CD4-positive, alpha-beta T cell (primary cell): ENCODE results near the gene PROB1. TPM values are rescaled to one million over a fixed set of nuclear protein-coding genes. Genes with fewer than 3 reads are reported as not detected.
A peak's percentile ranks its signal among the peaks of the same experiment; 100 is the strongest.
"Not testable (repeated sequence)": the region's sequence is repeated elsewhere in the genome, so short reads cannot be mapped to it uniquely, and the experiment has no call there.

Experiments
- ATAC-seq: fragments of 200-7000 bp; cut with Tn5 transposase; one replicate; pipeline ENCODE4 v1.10.0; 2022; ENCODE audit warnings: mild to moderate bottlenecking; ENCODE audit not compliant: poor library complexity
- CTCF ChIA-PET: fragments of 350-600 bp; sonication (Branson Sonifier 250); formaldehyde crosslinking; loops from one replicate; lab custom pipeline; 2021; ENCODE audit warnings: antibody characterized with exemption, inconsistent platforms; lab: Charles Lee
- POLR2A ChIA-PET: fragments of 350-600 bp; sonication (Branson Sonifier 250); formaldehyde crosslinking; loops from one replicate; lab custom pipeline; 2021; ENCODE audit warnings: antibody characterized with exemption, inconsistent platforms; lab: Charles Lee
- DNase-seq, 14 experiments: peaks; one replicate each; pipeline ENCODE4 v3.0.0-alpha.2; 2013 to 2020; ENCODE audit warnings: mixed read lengths in 2 of 14
- H3K27ac ChIP-seq, 2 donors: one replicate each; pipeline versions ENCODE4 v1.5.1 to v1.7.0; 2013; ENCODE audit warnings: low read length in 2 of 2, low read depth in 1 of 2, mild to moderate bottlenecking in 1 of 2
- H3K27me3 ChIP-seq, 2 experiments: 1 replicate in 1 of 2; 2 replicates in 1 of 2; pipeline versions ENCODE4 v1.6.1 to v1.7.0; 2013; ENCODE audit warnings: low read length in 2 of 2, control low read depth in 1 of 2, mild to moderate bottlenecking in 1 of 2, moderate library complexity in 1 of 2; ENCODE audit not compliant: insufficient read depth in 2 of 2, control insufficient read depth in 1 of 2
- H3K36me3 ChIP-seq: one replicate; pipeline ENCODE4 v1.6.1; 2013; ENCODE audit warnings: low read length, control low read depth; ENCODE audit not compliant: insufficient read depth
- H3K4me1 ChIP-seq: one replicate; pipeline ENCODE4 v1.6.1; 2013; ENCODE audit warnings: low read length, control low read depth; ENCODE audit not compliant: insufficient read depth
- H3K4me3 ChIP-seq: one replicate; pipeline ENCODE4 v1.5.1; 2013; ENCODE audit warnings: mild to moderate bottlenecking, low read length, moderate library complexity
- H3K9me3 ChIP-seq, 2 experiments: 1 replicate in 1 of 2; 2 replicates in 1 of 2; pipeline versions ENCODE4 v1.6.1 to v1.7.0; 2013; ENCODE audit warnings: low read length in 2 of 2, mild to moderate bottlenecking in 2 of 2, control low read depth in 1 of 2, moderate library complexity in 1 of 2; ENCODE audit not compliant: control insufficient read depth in 1 of 2, insufficient read depth in 1 of 2
- H3K27ac Mint-ChIP-seq: one replicate; pipeline ENCODE4 v1.8.0; 2020; ENCODE audit warnings: mixed read lengths
- H3K27me3 Mint-ChIP-seq: one replicate; pipeline ENCODE4 v1.8.0; 2021; ENCODE audit warnings: mixed read lengths
- H3K36me3 Mint-ChIP-seq: one replicate; pipeline ENCODE4 v1.8.0; 2021; ENCODE audit warnings: low read depth, mixed read lengths
- H3K4me1 Mint-ChIP-seq: one replicate; pipeline ENCODE4 v1.8.0; 2021; ENCODE audit warnings: low read depth, mixed read lengths
- H3K4me3 Mint-ChIP-seq: one replicate; pipeline ENCODE4 v1.8.0; 2020; ENCODE audit warnings: mild to moderate bottlenecking, mixed read lengths
- H3K9me3 Mint-ChIP-seq: one replicate; pipeline ENCODE4 v1.8.0; 2020; ENCODE audit warnings: mixed read lengths
- intact Hi-C, 2 experiments: fragments of 100-400 bp; cut with DNase I in 1 of 2; cut with micrococcal nuclease in 1 of 2; formaldehyde crosslinking; loops; one replicate each; pipeline versions ENCODE4 v1.15.1 to v1.9.0; 2023 to 2025; cut with DNase I, micrococcal nuclease
- polyA plus RNA-seq, 2 donors: library from polyadenylated mRNA; unstranded; fragments of 120-200 nt; gene quantifications; one replicate each; pipeline ENCODE4 v1.2.1, GENCODE V29; 2013
- total RNA-seq, 174 experiments: library from RNA in 2 of 174; stranded (reverse) in 2 of 174; gene quantifications; one replicate each; pipeline ENCODE4 v1.2.3 and lab custom pipeline; 2021 to 2026
- TF ChIP-seq, protein P1 (sequence below): fragments of 200-600 bp; IDR thresholded peaks from one replicate; pipeline ENCODE4 v1.8.0; 2022; ENCODE audit warnings: antibody characterized with exemption, mild to moderate bottlenecking

The PROB1 gene, protein sequence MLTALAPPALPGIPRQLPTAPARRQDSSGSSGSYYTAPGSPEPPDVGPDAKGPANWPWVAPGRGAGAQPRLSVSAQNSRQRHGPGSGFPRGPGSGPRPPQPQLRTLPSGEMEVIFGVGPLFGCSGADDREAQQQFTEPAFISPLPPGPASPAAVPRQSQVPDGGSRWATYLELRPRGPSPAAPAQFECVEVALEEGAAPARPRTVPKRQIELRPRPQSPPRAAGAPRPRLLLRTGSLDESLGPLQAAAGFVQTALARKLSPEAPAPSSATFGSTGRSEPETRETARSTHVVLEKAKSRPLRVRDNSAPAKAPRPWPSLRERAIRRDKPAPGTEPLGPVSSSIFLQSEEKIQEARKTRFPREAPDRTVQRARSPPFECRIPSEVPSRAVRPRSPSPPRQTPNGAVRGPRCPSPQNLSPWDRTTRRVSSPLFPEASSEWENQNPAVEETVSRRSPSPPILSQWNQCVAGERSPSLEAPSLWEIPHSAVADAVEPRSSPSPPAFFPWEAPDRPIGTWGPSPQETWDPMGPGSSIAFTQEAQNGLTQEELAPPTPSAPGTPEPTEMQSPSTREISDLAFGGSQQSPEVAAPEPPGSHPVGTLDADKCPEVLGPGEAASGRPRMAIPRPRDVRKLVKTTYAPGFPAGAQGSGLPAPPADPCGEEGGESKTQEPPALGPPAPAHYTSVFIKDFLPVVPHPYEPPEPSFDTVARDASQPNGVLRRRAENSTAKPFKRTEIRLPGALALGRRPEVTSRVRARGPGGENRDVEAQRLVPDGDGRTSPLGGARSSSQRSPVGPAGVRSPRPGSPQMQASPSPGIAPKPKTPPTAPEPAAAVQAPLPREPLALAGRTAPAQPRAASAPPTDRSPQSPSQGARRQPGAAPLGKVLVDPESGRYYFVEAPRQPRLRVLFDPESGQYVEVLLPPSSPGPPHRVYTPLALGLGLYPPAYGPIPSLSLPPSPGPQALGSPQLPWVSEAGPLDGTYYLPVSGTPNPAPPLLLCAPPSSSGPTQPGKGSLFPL
- total RNA-seq (under 1 TPM; 0.25 to 0.41 TPM), total RNA-seq (lab: John Stamatoyannopoulos, UW) (0.16 to 25.9 (median 2.1) reads per million in 172 experiments)
- 0.66 TPM for polyA plus RNA-seq (2013, experiment 1 of 2)
- 1.8 TPM for polyA plus RNA-seq (2013, experiment 2 of 2)

DNA sequence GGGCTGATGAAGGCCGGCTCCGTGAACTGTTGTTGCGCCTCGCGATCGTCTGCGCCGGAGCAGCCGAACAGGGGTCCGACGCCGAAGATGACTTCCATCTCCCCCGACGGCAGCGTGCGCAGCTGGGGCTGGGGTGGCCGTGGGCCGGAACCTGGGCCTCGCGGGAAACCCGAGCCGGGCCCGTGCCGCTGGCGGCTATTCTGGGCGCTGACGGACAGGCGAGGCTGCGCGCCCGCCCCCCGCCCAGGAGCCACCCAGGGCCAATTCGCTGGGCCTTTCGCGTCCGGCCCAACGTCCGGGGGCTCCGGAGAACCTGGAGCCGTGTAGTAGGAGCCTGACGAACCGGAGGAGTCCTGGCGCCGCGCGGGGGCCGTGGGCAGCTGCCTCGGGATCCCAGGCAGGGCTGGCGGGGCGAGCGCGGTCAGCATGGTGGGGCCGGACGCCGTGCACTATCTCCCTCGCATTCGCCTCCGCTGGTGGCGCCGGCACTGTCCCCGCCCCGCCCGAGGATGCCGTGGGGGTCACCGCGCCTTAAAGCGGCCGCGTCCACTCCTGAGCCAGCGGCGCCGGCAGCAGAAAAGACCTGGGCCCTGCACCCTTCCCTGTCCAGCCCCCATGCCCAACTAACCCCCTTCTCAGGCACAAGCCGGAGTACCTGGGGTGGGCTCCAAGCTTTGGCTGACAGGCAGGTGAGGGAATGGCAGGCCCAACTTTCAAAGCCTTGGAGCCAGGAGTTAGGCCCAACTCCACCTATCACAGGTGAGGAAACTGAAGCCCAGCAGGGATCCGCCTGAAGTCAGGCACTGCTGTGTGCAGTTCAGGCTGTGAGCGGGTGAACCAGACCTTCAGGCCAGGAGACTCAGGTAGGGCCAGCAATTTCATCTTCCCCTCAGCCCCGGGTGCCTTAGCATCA, at the start of gene PROB1:
PROB1 (minus strand) TSS at position 451 of the 913 bp plus-strand sequence; CDS start at position 428, 23 bp downstream.
- Mint-ChIP-seq H3K4me1 (peaks cover 29% of the 10 kb centered on the region), H3K9me3 (no peaks in the 10 kb centered on the region), H3K27me3 (no peaks in the 10 kb centered on the region), H3K36me3 (no peaks in the 10 kb centered on the region), H3K27ac (no peak within 1 kb of the TSS), H3K4me3 (peak within 1 kb of the TSS; percentile 92)
- ChIA-PET CTCF (interaction anchor here (0.8 to 1.0 kb wide), 2 partner anchors 8 to 9 kb away, joined by 3 read pairs; partner anchors contain the start of gene SPATA24), POLR2A (interaction anchor here (4.6 kb wide), 1 partner anchor 9 kb away, joined by 18 read pairs; the partner anchor contains the start of gene SPATA24)
- Histone ChIP-seq H3K36me3 (no peaks in the 10 kb centered on the region), H3K27ac (no peak within 1 kb of the TSS), H3K9me3 (no peaks in the 10 kb centered on the region), H3K4me1 (peaks cover 45% of the 10 kb centered on the region), H3K27me3 (peaks cover 0 to 6% of the 10 kb centered on the region in 2 experiments), H3K4me3 (peak within 1 kb of the TSS; percentile 81)
- ATAC-seq (no peak), DNase-seq (no peak)
- intact Hi-C loops, result loop anchor here in 1 of 2 experiments (5.0 kb wide), 1 partner anchor 53 kb away; the partner anchor contains the start of gene PAIP2
- TF ChIP-seq, protein P1, sequence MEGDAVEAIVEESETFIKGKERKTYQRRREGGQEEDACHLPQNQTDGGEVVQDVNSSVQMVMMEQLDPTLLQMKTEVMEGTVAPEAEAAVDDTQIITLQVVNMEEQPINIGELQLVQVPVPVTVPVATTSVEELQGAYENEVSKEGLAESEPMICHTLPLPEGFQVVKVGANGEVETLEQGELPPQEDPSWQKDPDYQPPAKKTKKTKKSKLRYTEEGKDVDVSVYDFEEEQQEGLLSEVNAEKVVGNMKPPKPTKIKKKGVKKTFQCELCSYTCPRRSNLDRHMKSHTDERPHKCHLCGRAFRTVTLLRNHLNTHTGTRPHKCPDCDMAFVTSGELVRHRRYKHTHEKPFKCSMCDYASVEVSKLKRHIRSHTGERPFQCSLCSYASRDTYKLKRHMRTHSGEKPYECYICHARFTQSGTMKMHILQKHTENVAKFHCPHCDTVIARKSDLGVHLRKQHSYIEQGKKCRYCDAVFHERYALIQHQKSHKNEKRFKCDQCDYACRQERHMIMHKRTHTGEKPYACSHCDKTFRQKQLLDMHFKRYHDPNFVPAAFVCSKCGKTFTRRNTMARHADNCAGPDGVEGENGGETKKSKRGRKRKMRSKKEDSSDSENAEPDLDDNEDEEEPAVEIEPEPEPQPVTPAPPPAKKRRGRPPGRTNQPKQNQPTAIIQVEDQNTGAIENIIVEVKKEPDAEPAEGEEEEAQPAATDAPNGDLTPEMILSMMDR, result no peak

DNA sequence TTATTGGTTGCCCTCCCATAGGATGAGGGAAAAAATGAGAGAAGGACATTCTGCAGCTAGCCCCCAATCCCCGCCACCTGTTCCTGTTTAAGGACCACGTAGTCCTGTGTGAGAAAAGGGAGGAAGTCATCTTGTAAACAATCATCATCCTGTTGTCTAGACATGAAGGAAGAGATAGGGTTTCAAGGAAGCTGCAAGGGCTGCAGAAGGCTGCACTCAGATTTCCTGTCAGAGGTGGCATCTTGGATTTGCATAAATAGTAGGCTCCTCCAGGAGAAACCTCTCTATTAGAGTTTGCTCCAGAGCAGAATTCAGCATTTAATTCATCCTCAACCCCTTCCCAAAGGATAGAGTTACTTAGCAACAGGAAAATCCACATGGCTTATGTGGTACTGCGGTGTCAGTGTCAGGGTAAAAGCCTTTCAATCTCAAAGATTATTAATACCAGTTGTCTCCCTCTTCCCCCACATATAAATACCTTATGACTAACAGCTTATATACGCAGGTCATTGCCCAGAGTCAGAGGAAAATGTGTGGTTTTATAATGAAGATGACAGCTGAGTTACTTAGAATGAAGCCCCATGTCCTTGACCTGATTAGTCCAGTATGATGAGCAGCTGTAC, 49.0 kb upstream of the PROB1 start:
- no peaks in the 10 kb centered on the region for H3K9me3 Mint-ChIP-seq

DNA sequence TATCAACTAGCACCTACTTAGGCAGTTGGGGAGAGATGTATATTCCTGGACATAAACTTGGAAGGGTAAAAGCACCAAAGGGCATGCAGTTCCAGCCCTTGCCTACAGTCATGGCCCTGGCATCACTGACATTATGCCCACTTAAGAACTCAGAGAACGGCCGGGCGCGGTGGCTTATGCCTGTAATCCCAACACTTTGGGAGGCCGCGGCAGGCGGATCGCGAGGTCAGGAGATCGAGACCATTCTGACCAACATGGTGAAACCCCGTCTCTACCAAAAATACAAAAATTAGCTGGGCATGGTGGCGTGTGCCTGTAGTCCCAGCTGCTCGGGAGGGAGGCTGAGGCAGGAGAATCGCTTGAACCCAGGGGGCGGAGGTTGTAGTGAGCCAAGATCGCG, 45.5 kb upstream of the PROB1 start:
- not testable (repeated sequence) for H3K36me3 ChIP-seq, H3K9me3 ChIP-seq, H3K27me3 Mint-ChIP-seq, H3K27me3 ChIP-seq, H3K27ac ChIP-seq, H3K4me3 ChIP-seq, DNase-seq, ATAC-seq, H3K9me3 Mint-ChIP-seq
- Mint-ChIP-seq H3K4me3 (peak overlapping the region; percentile 98), H3K27ac (peak overlapping the region; percentile 96), H3K4me1 (peaks cover 53% of the 10 kb centered on the region), H3K36me3 (peaks cover 12% of the 10 kb centered on the region)
- intact Hi-C loops, result loop anchor here in 1 of 2 experiments (5.0 kb wide), 1 partner anchor 42 kb away; the partner anchor contains the start of gene STING1
- POLR2A ChIA-PET, result interaction anchor here (1.7 to 5.2 kb wide), 4 partner anchors 17 to 41 kb away, joined by 7 to 74 read pairs (median 22); partner anchors contain the start of genes SMIM33, SPATA24 and STING1
- CTCF ChIA-PET, result interaction anchor here (1.9 to 5.1 kb wide), 2 partner anchors 18 to 19 kb away, joined by 10 to 29 read pairs; no protein-coding TSS in a partner anchor
- H3K4me1 ChIP-seq, result peaks cover 38% of the 10 kb centered on the region

More for the DNA sequence above, 49.0 kb upstream of the PROB1 start:
- Mint-ChIP-seq H3K36me3 (peaks cover 4% of the 10 kb centered on the region), H3K27ac (peak overlapping the region; percentile 96), H3K27me3 (no peaks in the 10 kb centered on the region), H3K4me1 (peaks cover 63% of the 10 kb centered on the region), H3K4me3 (peak overlapping the region; percentile 74)
- H3K4me3 ChIP-seq, result no peak overlapping the region
- peak overlapping the region in 1 of 2 donors; percentile 63 for H3K27ac ChIP-seq
- ATAC-seq, result peak; percentile 48
- H3K9me3 ChIP-seq, result no peaks in the 10 kb centered on the region
- POLR2A ChIA-PET, result interaction anchor here (1.1 to 3.0 kb wide), 5 partner anchors 15 to 68 kb away, joined by 6 to 20 read pairs (median 7); partner anchors contain the start of genes SMIM33 and STING1
- intact Hi-C loops, result loop anchor here in 1 of 2 experiments (5.0 kb wide), 1 partner anchor 38 kb away; the partner anchor contains the start of gene STING1
- no peaks in the 10 kb centered on the region for H3K36me3 ChIP-seq
- no peaks in the 10 kb centered on the region for H3K27me3 ChIP-seq
- CTCF ChIA-PET, result interaction anchor here (0.5 to 2.6 kb wide), 6 partner anchors 14 to 74 kb away, joined by 3 to 13 read pairs (median 4); no protein-coding TSS in a partner anchor
- peaks cover 53% of the 10 kb centered on the region for H3K4me1 ChIP-seq
- peak in 6 of 14 experiments; percentile 21 to 77 (median 58) for DNase-seq
- TF ChIP-seq, protein P1, result no peak
